Progenitor cell of endocrine pancreas (in vitro differentiated cells): ENCODE measurements around the gene TMSB4X. TPM values are rescaled to one million over a fixed set of nuclear protein-coding genes. Genes with fewer than 3 reads are reported as not detected.

ENCODE experiments used
- DNase-seq: peaks from one replicate; pipeline ENCODE4 v3.0.0; 2021; ENCODE audit warnings: low spot score; ENCODE audit not compliant: unreplicated experiment
- H3K27ac Mint-ChIP-seq: 2 replicates; pipeline ENCODE4 v1.8.0; 2021; ENCODE audit warnings: mild to moderate bottlenecking, moderate library complexity, mixed read lengths
- H3K27me3 Mint-ChIP-seq: 2 replicates; pipeline ENCODE4 v1.8.0; 2021; ENCODE audit warnings: mixed read lengths
- H3K36me3 Mint-ChIP-seq: 2 replicates; pipeline ENCODE4 v1.8.0; 2022; ENCODE audit warnings: mixed read lengths; ENCODE audit not compliant: insufficient read depth
- H3K4me1 Mint-ChIP-seq: 2 replicates; pipeline ENCODE4 v1.8.0; 2021; ENCODE audit warnings: low read depth, mixed read lengths
- H3K4me3 Mint-ChIP-seq: 2 replicates; pipeline ENCODE4 v1.8.0; 2021; ENCODE audit warnings: low read depth, mild to moderate bottlenecking, moderate library complexity, mixed read lengths
- H3K9me3 Mint-ChIP-seq: 2 replicates; pipeline ENCODE4 v1.8.0; 2021; ENCODE audit warnings: low read depth, mixed read lengths
- total RNA-seq: library from RNA; stranded (reverse); gene quantifications from 2 replicates; pipeline ENCODE4 v1.2.1, GENCODE V29; 2021
- TF ChIP-seq, protein P1 (sequence below): fragments of 200-600 bp; sonication (generic); IDR thresholded peaks from one replicate; pipeline ENCODE4 v1.5.0; 2021; ENCODE audit warnings: antibody characterized with exemption, mild to moderate bottlenecking; ENCODE audit not compliant: unreplicated experiment

Gene TMSB4X
- total RNA-seq, 1 donor from 2014 or later, result 1,699 TPM

DNA sequence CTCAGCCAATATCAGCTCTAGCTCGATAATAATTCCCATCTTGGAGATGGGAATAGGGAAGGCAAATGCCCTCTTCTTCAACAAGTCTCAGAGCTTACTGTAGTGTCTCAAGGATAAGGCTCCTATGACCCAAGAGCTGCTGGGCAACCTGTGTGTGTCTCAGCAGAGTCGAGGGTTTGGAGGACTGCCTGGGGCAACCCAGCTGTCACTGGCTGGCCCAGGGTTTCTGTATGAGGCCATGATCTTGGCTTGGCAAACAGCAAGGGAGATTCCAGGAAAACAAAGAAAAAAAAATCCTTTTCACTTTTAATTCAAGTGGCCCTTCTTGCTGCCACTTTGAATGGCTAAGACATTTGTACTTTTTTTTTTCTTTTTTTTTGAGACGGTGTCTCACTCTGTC lies 34.4 kb downstream of the TMSB4X start:
- Mint-ChIP-seq H3K9me3 (peaks cover 8% of the 10 kb centered on the region), H3K27ac (no peak overlapping the region), H3K4me3 (no peak overlapping the region), H3K36me3 (no peaks in the 10 kb centered on the region), H3K27me3 (no peaks in the 10 kb centered on the region), H3K4me1 (peaks cover 14% of the 10 kb centered on the region)
- no peak for DNase-seq
- TF ChIP-seq, protein P1, sequence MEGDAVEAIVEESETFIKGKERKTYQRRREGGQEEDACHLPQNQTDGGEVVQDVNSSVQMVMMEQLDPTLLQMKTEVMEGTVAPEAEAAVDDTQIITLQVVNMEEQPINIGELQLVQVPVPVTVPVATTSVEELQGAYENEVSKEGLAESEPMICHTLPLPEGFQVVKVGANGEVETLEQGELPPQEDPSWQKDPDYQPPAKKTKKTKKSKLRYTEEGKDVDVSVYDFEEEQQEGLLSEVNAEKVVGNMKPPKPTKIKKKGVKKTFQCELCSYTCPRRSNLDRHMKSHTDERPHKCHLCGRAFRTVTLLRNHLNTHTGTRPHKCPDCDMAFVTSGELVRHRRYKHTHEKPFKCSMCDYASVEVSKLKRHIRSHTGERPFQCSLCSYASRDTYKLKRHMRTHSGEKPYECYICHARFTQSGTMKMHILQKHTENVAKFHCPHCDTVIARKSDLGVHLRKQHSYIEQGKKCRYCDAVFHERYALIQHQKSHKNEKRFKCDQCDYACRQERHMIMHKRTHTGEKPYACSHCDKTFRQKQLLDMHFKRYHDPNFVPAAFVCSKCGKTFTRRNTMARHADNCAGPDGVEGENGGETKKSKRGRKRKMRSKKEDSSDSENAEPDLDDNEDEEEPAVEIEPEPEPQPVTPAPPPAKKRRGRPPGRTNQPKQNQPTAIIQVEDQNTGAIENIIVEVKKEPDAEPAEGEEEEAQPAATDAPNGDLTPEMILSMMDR, result no peak

DNA sequence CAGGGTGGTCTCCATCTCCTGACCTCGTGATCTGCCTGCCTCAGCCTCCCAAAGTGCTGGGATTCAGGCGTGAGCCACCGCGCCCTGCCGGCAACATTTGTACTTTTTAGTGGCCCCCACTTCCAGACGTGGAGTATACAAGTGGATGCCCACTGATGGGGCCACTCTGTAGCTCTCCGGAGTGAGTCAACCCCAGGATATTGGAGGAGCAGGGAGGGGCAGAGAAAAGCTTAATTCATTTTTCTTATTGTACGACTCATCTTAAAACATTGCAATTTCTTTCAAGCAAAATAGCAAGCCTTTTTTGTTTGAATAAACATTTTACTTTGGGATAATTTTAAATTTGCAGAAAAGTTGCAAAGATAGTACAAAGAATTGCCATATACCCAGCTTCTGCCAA lies 34.9 kb downstream of the TMSB4X start:
- DNase-seq, result no peak
- H3K27ac Mint-ChIP-seq, result no peak overlapping the region
- H3K9me3 Mint-ChIP-seq, result peaks cover 5% of the 10 kb centered on the region
- no peak overlapping the region for H3K4me3 Mint-ChIP-seq
- H3K4me1 Mint-ChIP-seq, result peaks cover 16% of the 10 kb centered on the region
- H3K27me3 Mint-ChIP-seq, result no peaks in the 10 kb centered on the region
- no peaks in the 10 kb centered on the region for H3K36me3 Mint-ChIP-seq
- TF ChIP-seq, protein P1, result no peak

DNA sequence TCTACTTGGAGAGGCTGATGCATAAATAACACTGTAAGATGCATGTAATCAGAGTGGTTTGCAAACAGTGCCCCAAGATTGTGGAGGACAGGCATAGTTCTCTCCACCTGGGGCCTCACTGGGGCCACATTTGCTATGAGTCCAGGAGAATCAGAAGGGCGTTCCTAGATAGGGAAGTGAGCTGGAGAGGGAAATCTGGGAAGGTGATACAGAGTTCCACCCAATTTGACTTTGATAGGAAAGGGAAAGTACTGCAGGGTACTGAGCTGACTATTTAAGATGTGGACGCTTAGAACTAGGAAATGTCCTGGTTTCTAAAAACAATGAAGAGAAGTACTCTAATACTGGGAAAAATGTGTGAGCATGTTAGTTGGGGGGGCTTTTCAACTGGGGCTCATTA lies 35.6 kb downstream of the TMSB4X start:
- peak overlapping the region; percentile 43 for H3K27ac Mint-ChIP-seq
- H3K4me3 Mint-ChIP-seq, result no peak overlapping the region
- no peak for DNase-seq
- TF ChIP-seq, protein P1, result no peak
- peaks cover 5% of the 10 kb centered on the region for H3K9me3 Mint-ChIP-seq
- peaks cover 18% of the 10 kb centered on the region for H3K4me1 Mint-ChIP-seq
- H3K27me3 Mint-ChIP-seq, result no peaks in the 10 kb centered on the region
- no peaks in the 10 kb centered on the region for H3K36me3 Mint-ChIP-seq

DNA sequence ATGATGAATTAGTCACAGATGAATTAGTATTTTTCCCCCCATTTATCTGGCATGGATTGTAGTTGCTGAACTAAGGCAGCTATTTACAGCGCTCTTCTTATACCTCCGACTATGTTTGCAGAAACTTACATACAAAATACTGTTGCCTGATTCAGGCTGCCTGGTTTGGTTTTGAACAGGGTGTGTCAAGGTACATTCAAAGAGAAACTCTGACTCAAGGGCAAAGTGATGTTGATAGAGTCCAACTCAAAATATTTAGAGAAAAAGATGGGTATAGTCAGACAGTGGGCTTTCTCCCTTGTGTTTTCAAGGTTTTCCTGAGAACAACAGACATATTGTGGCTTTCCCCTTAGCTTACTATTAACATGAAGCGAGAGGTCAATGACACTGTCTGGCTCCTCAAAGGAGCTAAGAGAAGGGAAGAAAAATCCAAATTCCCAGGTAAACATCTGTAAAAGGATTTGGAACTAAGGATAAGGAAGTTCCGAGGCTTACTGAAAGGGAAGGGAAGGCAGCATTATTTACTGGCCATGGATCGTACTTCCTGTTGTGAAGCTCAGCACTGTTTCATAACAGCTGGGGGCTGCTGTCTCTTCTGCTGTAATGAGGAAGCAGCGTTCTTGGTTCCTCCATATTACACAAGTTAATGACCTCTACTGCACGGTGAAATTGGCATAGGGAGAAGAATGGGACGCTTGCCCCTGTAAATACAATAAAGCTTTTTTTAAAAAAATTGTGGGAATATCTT lies 38.6 kb downstream of the TMSB4X start:
- peaks cover 5% of the 10 kb centered on the region for H3K9me3 Mint-ChIP-seq
- no peaks in the 10 kb centered on the region for H3K36me3 Mint-ChIP-seq
- H3K4me3 Mint-ChIP-seq, result no peak overlapping the region
- DNase-seq, result no peak
- H3K27me3 Mint-ChIP-seq, result no peaks in the 10 kb centered on the region
- peaks cover 24% of the 10 kb centered on the region for H3K4me1 Mint-ChIP-seq
- TF ChIP-seq, protein P1, result no peak
- no peak overlapping the region for H3K27ac Mint-ChIP-seq

DNA sequence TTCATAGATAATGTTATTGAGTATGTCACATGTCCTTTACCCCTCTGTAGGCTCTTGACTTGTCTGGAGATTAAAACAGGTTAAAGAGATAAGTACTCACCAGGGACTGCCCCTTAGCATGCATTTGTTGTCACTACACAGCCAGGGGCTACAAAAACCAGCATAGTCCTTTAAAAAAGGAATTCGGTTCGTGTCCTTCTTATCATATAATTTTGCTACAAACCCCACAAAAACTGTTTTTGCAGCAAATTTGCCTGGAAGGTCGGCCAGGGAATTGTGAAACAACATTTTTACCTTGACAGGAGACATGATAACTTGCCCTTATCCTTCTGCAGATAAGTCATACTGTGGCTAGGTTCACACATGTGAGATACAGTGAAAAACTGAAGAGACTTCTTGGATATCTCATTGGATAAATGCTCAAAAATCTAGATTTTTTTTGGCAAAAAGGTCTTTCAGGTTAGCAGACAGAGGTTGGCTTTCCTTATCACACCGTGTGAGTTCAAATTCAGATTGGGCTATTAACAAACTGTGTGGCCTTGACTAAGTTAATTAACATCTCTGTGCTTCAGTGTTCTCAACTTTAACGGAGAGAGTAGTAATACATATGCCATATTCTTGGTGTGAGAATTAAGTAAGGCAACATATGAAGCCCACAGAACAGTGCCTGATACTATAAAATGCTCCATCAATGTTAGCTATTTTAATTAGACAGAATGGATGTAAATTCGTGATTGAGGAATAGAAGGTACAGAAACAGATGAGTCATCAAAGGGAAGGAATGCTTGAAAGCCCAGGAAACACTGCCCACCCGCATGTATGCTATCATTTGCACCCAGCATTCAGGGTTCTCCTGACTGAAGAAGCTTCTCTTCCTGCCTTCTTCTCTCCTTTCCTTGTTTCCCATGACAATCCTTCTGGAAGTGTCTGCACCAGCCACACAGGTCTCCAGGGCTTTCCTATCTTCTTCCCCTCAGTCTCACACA lies 39.5 kb downstream of the TMSB4X start:
- Mint-ChIP-seq H3K4me1 (peaks cover 24% of the 10 kb centered on the region), H3K4me3 (no peak overlapping the region), H3K27me3 (no peaks in the 10 kb centered on the region), H3K36me3 (no peaks in the 10 kb centered on the region), H3K9me3 (peaks cover 5% of the 10 kb centered on the region), H3K27ac (no peak overlapping the region)
- TF ChIP-seq, protein P1, result no peak
- no peak for DNase-seq
